ENCODE data around the gene HLA-DMB.

- TF ChIP-seq CTCF (IDR thresholded peaks at IDR 0.05) (no peak), ZFX (IDR thresholded peaks at IDR 0.05; ENCODE audit: borderline replicate concordance) (no peak)
These were observed 2.3 kb downstream of the HLA-DMB start for GRCh38 chr6:32938494-32938893.

Data from 22Rv1 (cell line).